ENCODE data around the gene PATL1. TPM values are rescaled to one million over a fixed set of nuclear protein-coding genes. Genes with fewer than 3 reads are reported as not detected.
"Not testable (repeated sequence)": the region's sequence is repeated elsewhere in the genome, so short reads cannot be mapped to it uniquely, and the experiment has no call there.

Gene PATL1, protein sequence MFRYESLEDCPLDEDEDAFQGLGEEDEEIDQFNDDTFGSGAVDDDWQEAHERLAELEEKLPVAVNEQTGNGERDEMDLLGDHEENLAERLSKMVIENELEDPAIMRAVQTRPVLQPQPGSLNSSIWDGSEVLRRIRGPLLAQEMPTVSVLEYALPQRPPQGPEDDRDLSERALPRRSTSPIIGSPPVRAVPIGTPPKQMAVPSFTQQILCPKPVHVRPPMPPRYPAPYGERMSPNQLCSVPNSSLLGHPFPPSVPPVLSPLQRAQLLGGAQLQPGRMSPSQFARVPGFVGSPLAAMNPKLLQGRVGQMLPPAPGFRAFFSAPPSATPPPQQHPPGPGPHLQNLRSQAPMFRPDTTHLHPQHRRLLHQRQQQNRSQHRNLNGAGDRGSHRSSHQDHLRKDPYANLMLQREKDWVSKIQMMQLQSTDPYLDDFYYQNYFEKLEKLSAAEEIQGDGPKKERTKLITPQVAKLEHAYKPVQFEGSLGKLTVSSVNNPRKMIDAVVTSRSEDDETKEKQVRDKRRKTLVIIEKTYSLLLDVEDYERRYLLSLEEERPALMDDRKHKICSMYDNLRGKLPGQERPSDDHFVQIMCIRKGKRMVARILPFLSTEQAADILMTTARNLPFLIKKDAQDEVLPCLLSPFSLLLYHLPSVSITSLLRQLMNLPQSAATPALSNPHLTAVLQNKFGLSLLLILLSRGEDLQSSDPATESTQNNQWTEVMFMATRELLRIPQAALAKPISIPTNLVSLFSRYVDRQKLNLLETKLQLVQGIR
- total RNA-seq (2014; rRNA removed; shearing (Covaris generic)) = 14.6 and 15.6 TPM in 2 replicates

GRCh38 chr11:59668950-59669610 is at the start of gene PATL1:
PATL1 (minus strand) TSS chr11:59669037; CDS start chr11:59668895, 142 bp downstream.
- peak; percentile 100 for DNase-seq (ENCODE audit: low spot score)

GRCh38 chr11:59716051-59716450 is 47.2 kb upstream of the PATL1 start:
- DNase-seq (ENCODE audit: low spot score) = no peak

DNA sequence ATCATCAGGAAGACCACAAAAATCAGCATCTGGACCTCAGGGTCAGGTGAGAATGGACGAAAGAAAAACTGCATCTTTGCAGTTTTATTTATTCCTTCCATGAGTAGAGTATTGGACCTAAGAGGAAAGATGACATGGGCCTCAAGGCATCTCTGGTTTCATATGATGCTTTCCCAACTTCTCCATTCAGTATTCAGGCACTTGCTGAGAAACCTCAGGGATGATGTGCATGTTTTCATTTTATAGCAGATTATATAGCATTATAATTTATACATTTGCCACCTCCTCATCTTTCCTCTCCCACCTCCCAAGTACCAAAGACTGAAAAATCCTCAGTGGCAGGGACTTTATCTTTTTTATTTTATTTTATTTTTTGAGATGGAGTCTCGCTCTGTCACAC is 44.9 kb upstream of the PATL1 start, which contains the start of gene OR10V1:
Gene OR10V1, minus strand, starts transcription at position 101 of the 400 bp plus-strand sequence. Its CDS starts 0 bp downstream, at position 101.
- no peak for DNase-seq (ENCODE audit: low spot score)

DNA sequence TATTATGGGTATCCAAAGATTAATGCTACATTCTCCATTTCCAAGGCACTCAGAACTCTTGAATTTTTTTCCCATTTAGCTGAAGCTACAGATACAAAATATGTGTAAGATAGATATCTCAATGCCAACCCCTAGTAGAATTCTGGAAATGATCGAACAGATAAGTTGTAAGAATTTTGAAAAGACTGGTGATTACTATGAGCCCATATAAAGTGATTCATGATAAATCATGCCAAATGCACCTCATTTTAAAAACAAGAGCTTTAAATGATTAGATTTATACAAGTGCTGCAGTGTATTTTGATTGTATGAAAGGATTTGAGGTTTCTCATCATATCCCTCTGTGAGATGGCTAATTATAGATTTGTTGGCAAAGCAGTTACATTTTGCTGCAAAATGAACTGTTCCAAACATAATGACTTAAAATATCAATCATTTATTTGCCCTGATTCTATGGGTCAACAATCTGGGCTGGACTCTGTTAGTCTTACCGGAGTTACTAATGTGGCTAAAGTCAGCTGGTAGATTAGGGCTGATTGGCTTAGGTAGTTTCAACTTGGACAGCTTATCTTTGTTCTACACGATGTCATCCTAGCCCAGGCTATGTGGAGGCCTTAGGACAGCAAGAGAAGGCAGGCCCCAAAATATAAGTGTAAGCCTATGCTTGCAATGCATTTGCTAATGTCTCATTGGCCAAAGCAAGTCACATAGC is 41.5 kb upstream of the PATL1 start:
- DNase-seq (ENCODE audit: low spot score) = no peak

GRCh38 chr11:59708537-59708936 is 39.7 kb upstream of the PATL1 start:
- no peak for DNase-seq (ENCODE audit: low spot score)

GRCh38 chr11:59707371-59707770 is 38.5 kb upstream of the PATL1 start:
- DNase-seq (ENCODE audit: low spot score) = no peak

DNA sequence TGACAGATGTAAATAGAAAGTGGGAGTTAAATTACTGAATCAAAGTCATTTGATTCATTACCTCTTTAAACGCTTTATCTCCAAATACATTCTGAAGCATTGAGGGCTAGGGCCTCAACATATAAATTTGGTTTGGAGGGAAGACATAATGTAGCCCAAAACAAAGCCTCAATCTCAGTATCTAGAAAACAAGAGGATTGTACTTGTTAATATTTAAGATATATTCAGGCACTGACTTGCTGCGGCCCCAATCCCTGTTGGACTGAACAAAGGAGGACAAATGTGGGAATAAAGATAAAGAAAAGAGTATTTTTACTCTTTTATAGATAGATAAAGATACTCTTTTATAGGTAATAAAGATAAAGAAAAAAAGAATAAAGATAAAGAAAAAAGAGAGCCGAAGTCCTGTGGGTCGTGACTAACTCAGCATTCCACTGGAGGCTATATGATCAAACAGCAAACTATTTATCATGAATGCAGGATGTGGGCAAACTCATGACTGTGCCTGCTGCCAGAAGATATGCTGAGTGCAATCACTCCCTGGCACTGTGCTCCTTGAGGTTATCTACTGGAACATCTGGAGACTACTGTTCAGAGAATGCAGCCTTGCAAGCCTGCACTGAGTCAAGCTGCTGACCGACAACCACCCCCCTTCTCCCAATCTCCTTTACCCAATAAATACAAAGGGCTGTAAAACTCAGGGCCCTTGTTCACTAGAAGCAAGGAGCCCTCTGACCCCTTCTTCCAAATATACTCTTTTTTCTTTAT is 37.9 kb upstream of the PATL1 start:
- peak; percentile 82 for DNase-seq (ENCODE audit: low spot score)

GRCh38 chr11:59705294-59705693 is 36.5 kb upstream of the PATL1 start:
- no peak for DNase-seq (ENCODE audit: low spot score)

- DNase-seq (ENCODE audit: low spot score) = not testable (repeated sequence)
Measured at GRCh38 chr11:59703515-59703914, 34.7 kb upstream of the PATL1 start.

GRCh38 chr11:59700157-59700556 is 31.3 kb upstream of the PATL1 start:
- DNase-seq (ENCODE audit: low spot score) = not testable (repeated sequence)

GRCh38 chr11:59698506-59698905 is 29.7 kb upstream of the PATL1 start:
- DNase-seq (ENCODE audit: low spot score) = no peak

DNA sequence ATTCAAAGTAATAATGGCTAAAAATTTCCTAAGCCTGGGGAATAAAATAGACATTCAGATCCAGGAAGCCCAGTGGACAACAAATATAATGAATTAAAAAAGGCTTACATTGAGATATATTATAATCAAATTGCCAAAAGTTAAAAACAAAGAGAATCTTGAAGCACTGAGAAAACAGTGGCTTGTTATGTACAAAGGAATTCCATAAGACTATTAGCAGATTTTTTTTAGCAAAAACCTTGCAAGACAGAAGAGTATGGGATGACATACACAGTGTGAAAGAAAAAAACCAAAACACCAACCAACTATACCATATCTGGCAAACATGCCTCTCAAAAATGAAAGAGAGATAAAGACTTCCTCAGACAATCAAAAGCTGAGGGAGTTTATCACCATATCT is 24.1 kb upstream of the PATL1 start:
- DNase-seq (ENCODE audit: low spot score) = no peak

DNA sequence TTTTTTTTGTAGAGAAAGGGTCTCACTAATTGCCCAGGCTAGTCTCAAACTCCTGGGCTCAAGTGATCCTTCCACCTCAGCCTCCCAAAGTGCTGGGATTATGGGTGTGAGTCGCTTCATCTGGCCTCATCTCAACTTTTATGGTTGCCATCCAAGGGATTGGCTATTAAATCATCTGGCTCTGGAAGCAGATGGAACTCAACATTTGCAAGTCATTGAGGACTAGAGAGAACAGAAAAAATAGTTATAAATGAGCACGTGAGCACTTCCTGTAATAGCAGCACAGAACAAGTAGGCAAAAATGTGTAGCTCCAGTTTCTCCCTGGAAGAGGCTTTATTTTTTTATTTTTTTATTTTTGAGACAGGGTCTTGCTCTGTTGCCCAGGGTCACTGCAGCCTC is 22.3 kb upstream of the PATL1 start:
- no peak for DNase-seq (ENCODE audit: low spot score)

- no peak for DNase-seq (ENCODE audit: low spot score)
Measured at GRCh38 chr11:59689015-59689414, 20.2 kb upstream of the PATL1 start.

DNA sequence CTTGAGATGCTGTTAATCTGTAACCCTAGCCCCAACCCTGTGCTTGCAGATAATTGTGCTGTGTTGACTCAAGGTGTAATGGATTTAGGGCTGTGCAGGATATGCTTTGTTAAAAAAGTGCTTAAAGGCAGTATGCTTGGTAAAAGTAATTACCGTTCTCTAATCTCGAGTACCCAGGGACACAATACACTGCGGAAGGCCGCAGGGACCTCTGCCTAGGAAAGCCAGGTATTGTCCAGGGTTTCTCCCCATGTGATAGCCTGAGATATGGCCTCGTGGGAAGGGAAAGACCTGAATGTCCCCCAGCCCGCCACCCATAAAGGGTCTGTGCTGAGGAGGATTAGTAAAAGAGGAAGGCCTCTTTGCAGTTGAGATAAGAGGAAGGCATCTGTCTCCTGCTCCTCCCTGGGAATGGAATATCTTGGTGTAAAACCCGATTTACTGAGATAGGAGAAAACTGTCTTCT is 12.5 kb upstream of the PATL1 start:
- not testable (repeated sequence) for DNase-seq (ENCODE audit: low spot score)

DNA sequence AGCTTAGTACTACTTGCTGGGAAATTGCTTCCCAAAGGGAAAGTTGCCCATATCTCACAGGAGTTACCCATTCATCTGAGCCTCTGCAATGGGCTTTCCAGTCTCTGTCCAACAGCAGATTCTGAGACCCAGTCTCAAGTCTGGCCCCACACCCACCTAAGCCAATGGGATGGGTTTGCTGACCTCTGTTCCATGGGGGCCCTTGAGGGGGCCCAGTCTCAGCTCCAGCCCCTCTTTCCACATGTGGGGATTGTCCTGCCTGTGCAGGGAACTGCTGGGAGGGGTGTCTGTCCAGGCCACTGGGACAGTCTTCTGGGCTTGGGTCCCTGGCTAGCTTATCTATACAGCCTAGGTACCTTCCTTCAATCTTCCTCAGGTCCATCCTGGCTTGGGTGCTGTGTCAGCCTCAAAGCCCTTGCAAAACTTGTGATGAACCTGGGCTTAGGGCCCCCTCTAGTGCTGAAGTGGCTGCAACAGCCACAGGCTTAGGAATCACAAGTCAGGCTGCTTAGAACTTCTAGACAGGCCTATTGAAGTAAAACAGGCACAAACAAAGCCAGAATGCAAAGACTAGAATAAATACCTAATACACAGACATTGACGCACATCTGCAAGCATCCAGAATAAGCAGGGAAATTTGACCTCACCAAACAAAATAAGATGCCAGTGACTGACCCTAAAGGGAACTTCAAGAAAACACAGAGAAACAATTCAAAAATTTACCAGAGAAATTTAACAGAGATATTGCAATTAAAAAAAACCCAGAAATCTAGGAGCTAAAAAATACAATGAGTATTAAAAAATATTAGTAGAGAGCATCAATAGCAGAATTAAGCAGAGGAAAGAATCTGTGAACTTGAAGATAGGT is 11.7 kb upstream of the PATL1 start:
- DNase-seq (ENCODE audit: low spot score) = peak; percentile 89

GRCh38 chr11:59679347-59679746 is 10.5 kb upstream of the PATL1 start:
- no peak for DNase-seq (ENCODE audit: low spot score)

DNA sequence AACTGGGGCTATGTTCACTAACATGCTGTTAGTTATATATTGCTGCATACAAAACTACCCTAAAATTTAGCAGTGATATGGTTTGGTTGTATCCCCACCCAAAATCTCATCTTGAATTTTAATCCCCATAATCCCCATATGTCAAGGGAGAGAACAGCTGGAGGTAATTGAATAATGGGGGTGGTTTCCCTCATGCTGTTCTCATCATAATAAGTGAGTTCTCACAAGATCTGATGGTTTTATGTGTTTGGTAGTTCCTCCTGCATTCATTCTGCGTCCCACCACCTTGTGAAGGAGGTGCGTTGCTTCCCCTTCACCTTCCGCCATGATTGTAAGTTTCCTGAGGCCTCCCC is 10.0 kb upstream of the PATL1 start:
- no peak for DNase-seq (ENCODE audit: low spot score)

DNA sequence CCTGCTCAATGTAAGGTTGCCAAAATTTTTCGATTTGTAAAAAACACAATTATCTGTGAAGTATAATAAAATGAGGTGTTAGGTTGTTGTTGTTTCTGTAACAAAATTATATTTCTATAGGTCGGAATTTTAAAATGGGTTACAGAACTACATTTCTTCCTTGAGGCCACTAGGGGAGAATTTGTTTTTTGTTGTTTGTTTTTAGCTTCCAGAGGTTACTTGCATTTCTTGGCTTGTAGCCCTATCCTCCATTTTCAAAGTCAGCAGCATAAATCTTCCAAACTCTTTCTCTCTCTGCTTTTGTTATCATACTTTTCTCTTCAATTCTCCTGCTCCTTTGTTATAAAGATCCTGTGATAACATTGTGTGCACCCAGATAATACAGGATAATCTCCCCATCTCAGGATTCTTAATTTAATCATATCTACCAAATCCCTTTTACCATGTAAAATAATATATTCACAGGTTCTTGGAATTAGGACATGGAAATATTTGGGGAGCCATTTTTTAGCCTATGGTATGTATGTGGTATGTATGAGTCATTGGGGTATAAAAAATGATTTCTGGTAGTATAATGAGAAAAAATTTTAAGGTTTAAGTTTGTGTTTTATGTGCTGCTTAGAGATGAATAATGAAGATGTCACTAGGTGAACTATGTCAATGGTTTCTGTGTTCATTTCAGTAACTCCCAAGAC is 9.4 kb upstream of the PATL1 start:
- no peak for DNase-seq (ENCODE audit: low spot score)

Measured in HT-29 (cell line).